NCI-H2107 (cell line): Measurements from ENCODE around the gene OR5B21.

ENCODE experiments used
- DNase-seq: peaks from one replicate; lab custom pipeline; 2025; lab: John Stamatoyannopoulos, UW

OR5B21 gene

DNA sequence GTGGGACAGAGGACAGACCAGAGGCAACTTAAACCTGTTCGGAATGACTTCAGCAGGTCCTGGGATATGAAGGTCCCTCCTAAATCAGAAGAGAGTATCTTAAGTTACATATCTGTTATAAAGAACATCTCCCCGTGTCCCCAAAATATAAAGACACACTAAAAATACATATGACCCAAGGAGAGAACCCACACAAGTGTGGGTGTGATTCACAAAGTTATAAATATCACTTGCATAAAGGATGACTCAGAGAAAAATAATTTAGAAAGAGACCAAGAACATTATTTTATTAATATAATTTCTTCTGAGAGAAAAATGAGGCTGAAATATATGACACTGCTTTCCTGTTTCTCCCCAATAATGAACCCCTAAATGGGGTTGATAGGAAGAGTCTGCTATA, 14.2 kb downstream of the OR5B21 start:
- DNase-seq = no peak

DNA sequence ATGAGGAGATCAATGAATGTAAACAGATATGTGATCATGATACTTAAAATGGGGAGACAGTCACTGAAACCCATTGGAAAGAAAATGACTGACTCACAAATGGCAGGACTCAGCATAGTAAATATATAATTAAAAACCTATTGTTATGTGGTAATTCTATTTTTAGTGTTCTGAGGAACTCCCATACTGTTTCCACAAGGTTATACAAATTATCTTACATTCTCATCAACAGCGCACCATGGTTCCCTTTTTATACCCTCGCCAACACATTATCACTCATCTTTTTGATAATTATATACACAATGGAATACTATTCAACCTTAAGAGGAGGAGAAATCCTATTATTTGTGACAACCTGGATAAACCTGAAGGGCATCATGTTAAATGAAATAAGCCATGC, 17.1 kb downstream of the OR5B21 start:
- DNase-seq = no peak

DNA sequence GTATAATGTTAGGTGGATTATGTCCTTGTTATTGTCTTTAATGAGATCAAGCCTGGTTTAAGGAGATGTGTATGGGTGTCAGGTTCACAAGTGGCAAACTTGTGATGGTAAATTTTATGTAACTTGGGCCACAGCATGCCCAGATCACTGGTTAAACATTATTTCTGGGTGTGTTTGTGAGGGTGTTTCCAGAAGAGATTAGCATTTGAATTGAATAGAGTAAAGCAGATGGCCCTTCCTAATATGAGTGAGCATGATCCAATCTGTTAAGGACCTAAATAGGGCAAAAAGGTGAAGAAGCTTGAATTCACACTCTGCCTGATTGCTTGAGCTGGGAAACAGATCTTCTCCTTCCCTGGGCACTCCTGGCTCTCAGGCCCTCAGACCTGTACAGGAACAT, 20.7 kb downstream of the OR5B21 start:
- DNase-seq = no peak

DNA sequence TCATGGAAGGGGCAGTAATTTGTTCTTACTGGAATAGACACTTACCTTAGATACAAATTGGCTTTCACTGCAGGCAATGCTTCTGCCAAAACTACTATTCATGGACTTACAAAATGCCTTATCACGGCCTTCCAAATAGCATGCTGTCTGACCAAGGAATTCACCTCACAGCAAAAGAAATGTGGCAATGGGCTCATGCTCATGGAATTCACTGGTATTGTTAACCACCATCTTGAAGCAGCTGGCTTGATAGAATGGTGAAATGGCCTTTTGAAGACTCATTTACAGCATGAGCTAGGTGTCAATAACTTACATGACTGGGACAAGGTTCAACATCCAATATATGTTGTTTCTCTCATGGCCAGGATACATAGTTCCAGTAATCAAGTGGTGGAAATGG, 21.9 kb downstream of the OR5B21 start:
- no peak for DNase-seq

DNA sequence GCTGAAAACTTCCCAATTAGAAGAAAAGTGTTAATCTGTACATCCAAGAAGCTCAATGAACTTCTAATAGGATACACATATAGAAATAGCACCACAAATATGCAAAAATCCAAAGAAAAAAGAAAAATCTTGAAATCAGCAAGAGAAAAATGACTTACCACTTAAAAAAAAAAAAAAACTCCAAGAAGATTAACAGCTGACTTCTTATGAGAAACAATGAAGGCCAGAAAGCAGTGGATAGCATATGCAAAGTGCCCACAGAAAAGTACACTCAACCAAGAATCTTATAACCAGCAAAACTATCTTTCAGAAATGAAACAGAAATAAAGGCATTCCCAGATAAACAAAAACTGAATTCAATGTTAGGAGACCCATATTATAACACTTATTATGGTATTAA, 36.0 kb downstream of the OR5B21 start:
- DNase-seq = no peak

DNA sequence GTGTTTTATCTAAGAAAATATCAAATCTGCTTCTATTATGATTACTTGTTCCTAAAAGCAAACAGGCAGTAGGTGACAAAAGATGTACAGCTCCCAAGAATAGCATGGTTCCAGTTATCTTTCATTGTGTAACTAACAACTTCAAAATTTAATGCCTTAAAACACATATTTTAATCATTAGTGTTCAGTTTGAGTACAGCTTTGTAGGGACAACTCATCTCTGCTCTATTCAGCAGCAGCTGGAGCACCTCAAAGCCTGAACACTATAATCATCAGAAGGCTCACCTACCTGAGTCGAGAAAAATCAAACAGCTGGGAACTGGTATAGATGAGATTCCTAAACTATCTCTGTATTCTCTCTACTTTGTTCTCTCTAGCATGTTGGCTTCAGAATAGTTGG, 41.6 kb downstream of the OR5B21 start:
- no peak for DNase-seq

DNA sequence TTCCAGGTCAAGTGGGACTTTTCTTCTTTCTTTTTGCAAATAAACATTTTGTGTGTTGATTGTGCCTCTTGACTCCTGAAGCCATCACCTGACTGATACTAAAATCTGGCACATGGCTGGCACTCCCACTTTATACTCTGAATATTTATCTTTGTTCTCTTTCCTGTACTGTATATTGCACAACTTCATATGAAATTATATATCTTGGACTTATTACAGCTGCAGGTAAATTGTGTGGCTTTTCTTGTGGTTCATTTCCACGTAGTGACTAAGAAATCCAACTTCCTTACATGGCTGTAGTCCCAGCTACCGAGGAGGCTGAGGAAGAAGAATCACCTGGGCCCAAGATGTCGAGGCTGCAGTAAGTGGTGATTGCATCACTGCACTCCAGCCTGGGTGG, 42.2 kb downstream of the OR5B21 start:
- DNase-seq = no peak
